Stomach (tissue), 4 donors: ENCODE results near the gene LIN7A.

Experiments used
- CTCF ChIP-seq, 7 experiments: fragments of 450-650 bp in 4 of 7; fragments of 200-600 bp in 3 of 7; sonication (generic) in 3 of 7; IDR thresholded peaks; one replicate each; pipeline ENCODE4 v1.5.1; 2016 to 2019; ENCODE audit warnings: antibody characterized with exemption in 7 of 7, control low read depth in 2 of 7, mild to moderate bottlenecking in 1 of 7
- EP300 ChIP-seq: sonication (generic); formaldehyde crosslinking; IDR thresholded peaks from one replicate; pipeline ENCODE4 v1.6.1; 2017; ENCODE audit warnings: antibody characterized with exemption
- POLR2A ChIP-seq, 4 donors: fragments of 450-650 bp; IDR thresholded peaks; one replicate each; pipeline ENCODE4 v1.6.1; 2016; ENCODE audit warnings: antibody characterized with exemption in 4 of 4, control low read depth in 2 of 4, mild to moderate bottlenecking in 1 of 4, moderate library complexity in 1 of 4

- TF ChIP-seq CTCF (IDR thresholded peaks at IDR 0.05) = no peak
- no peak for TF ChIP-seq EP300
- no peak for TF ChIP-seq POLR2A (IDR thresholded peaks at IDR 0.05)
These were observed 20.4 kb upstream of the LIN7A start for GRCh38 chr12:80958162-80958561.
